Left renal cortex interstitium (tissue), 4 donors: ENCODE data around the gene SDHAF2. TPM values are rescaled to one million over a fixed set of nuclear protein-coding genes. Genes with fewer than 3 reads are reported as not detected.
"Not testable (repeated sequence)": the region's sequence is repeated elsewhere in the genome, so short reads cannot be mapped to it uniquely, and the experiment has no call there.

Source experiments
- DNase-seq, 4 donors: peaks; one replicate each; pipeline ENCODE4 v3.0.0-alpha.2; 2013; ENCODE audit warnings: low read depth in 4 of 4, low spot score in 2 of 4, missing footprints in 1 of 4
- polyA plus RNA-seq, 4 donors: library from polyadenylated mRNA; unstranded; fragments of 120-200 nt; gene quantifications; one replicate each; pipeline ENCODE4 v1.2.1, GENCODE V29; 2013; ENCODE audit not compliant: insufficient read length in 4 of 4

The SDHAF2 gene
- polyA plus RNA-seq, 4 donors: 39.8 to 49.7 (median 46.4) TPM

DNA sequence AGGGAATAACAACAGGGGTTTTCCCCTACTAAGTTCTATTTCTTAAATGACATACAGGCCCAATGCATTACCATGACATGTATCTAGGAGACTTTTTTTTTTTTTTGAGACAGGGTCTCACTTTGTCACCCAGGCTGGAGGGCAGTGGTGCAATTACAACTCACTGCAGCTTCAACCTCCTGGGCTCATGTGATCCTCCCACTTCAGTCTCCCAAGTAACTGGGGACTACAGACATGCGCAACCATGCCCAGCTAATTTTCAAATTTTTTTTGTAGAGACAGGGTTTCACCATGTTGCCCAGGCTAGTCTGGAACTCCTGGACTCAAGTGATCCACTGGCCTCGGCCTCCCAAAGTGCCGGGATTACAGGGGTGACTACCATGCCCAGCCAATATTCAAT is 7.7 kb upstream of the SDHAF2 start:
- no peak for DNase-seq

DNA sequence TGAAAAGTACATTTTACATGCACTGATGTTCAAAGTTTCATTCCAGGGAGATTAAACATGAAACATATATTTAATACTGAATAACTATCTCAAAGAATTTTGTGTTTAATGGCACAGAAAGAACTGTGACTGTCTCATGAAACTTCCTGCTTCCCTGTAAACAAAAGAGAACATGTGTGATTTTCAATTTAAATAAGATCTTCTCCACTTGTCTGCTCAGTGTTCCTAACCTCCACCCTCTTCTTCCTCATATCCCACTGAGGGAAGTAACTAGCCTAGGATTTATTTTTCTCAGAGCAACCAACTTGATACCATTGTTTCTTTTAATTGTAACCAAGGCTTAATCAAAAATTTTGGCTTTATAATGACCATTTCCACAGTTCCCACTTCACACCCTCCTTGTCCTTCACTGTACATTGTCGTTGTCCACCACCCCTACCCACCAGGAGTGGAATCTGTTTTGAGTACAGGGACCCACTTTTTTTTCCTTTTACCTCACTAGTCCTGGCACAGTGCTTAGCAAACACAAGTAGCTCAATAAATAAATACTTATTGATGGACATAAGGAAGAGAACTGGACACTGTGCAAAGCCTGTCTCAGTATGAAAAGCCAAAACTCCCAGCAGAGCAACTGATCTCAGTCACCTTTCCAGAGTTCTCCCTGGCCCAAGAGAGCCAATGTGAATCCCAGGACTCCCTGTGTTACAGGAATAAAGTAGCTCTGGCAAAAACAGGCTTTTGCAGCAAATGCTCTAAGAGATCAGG is 4.4 kb upstream of the SDHAF2 start:
- DNase-seq: no peak

DNA sequence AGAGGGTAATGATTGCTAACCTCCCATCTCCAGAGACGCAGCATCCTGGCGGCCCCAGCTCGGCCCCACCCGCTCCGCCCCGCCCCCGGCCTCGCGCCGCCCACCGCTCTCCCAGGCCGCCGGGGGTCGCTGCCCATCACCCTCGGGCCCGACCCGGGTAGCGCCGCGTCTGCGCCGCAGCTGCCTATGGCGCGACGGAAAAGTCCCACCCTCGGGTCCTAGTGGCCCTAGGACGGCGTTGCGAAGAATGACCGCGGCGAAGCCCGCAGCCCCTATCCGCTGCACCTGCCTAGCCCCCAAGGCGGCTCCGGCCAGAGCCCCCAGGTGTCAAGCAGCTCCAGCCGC is 606 bp upstream of the SDHAF2 start:
- peak in 3 of 4 donors; percentile 27 to 55 (median 37) for DNase-seq

DNA sequence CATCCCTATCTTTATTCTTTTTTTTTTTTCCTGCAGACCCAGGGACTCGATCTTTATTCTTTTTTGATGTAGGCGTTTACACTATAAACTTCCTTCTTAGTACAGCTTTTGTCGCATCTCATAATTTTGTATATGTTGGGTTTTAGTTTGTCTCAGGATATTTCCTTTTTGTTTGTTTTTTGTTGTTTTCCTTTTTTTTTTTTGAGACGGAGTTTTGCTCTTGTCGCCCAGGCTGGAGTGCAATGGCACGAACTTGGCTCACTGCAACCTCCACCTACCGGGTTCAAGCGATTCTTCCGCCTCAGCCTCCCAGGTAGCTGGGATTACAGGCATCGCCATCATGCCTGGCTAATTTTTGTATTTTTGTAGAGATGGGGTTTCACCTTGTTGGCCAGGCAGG is 915 bp downstream of the SDHAF2 start:
- DNase-seq: not testable (repeated sequence)

DNA sequence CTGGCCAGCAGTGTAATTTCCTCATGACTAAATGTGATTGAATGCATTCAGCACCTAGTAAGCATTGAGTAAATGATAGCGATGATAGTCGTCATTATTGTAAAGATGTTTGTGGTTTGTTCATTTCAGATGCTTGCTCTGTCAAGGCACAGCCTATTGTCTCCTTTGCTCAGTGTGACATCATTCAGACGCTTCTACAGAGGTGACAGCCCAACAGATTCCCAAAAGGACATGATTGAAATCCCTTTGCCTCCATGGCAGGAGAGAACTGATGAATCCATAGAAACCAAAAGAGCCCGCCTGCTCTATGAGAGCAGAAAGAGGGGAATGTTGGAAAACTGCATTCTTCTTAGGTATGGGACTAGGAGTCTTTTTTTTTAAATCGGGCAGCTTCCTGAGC is 7.6 kb downstream of the SDHAF2 start:
- DNase-seq: no peak

DNA sequence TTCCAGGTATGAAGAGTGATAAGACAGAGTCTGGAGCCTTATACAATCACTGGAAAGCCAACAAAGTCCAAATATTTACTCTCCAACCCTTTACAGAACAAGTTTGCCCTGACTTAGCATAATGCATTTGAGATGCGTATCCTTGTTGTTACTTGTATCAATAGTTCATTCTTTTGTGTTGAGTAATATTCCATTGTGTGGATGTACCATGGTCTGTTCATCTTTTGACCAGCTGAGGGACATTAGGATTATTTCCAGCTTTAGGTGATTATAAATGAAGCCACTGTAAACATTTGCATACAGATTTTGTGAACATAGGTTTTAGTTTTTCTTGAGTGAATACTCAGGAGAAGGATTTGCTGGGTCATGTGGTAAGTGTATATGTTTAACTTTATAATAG is 9.7 kb downstream of the SDHAF2 start:
- no peak for DNase-seq

DNA sequence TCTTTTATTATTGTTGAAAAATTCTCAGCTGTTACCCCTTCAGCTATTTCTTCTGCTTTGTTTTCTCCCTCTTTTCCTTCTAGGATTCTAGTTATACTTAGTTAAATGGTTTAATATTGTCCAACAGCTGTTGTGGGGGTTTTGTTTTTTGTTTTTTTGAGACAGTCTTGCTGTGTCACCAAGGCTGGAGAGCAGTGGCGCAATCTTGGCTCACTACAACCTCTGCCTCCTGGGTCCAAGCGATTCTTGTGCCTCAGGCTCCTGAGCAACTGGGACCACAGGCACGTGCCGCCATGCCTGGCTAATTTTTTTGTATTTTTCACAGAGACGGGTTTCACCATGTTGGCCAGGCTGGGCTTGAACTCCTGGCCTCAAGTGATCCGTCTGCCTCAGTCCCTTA is 12.7 kb downstream of the SDHAF2 start:
- DNase-seq: no peak

DNA sequence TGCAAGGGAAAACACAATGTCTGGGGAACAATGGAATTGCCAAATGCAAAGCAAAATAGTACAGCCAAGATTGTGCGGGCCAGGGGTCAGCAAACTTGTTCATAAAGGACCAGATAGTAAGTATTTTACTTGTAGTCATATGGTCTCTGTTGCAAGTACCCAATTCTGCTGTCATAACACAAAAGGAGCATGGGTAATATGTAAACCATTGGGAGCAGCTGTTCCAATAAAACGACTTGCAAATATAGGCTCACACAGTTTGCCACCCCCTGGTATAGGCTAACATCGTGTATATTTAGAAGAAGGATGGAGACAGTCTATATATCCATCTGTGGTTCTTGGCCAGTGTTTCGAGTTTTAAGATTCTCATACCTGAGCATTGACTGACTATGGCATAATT is 15.6 kb downstream of the SDHAF2 start:
- DNase-seq: no peak

DNA sequence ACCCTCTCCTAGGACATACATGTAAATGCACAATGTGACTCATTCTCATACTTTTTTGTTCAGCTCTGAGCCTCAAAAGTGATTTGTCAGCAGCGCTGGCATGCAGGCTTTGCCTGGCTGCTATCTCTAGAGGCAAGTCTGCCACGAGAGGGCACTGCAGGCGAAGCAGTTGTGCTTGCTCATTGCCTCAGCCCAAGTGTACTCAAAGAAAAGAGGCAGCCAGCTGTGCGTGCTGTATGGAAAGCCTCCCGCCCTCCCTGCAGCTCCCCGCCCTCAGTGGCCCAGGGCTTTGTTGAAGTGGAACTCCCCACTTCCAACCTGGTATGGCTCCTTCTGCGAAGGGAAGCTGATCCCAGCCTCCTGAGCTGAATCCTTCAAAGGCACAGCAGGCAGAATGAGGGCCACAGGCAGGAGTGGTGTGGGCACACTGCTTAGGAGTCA is 16.3 kb downstream of the SDHAF2 start:
- DNase-seq: peak in 3 of 4 donors; percentile 44 to 81 (median 57)

DNA sequence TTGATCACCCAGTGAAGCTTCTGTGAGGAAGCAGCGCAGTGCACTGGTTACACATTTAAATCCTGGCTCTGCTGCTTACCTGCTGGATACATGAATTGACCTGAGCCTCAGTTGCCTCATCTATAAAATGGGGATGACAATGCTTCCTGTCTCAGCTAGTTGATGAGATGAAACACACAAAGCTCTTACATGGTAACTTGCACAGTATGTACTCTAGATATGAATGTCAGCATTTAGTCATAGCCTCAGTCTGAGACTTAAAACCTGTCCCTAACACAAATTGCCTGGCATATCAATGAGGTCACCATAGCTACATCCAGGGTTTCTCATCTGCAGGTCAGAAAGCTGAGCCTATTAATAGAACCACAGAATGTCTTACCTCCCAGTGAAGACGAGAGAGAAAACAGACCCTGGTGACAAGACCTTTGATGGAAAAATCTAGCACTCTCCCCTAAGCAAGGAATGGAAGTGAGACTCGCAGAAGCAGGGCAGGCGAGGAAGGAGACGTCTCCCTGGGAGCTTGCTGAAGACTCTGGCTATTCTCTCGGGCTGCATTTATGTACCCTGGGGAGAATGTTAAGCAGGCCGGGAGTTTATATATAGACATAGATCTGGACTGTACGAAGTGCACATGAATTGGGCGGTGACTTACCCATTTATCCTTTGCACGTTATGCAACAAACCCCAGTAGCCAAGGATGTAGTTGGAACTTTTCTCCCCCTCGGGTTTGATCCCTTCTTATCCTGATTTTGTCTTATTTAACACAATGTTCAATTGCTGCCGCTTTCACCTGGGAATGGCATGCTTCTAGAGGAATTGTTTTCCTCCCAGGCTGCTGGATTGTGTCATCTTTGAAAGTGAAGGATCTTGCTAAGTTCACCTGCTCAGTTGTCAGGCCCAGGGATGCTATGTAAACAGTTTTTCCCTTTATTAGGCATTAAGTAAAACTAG is 18.0 kb downstream of the SDHAF2 start:
- DNase-seq: no peak

DNA sequence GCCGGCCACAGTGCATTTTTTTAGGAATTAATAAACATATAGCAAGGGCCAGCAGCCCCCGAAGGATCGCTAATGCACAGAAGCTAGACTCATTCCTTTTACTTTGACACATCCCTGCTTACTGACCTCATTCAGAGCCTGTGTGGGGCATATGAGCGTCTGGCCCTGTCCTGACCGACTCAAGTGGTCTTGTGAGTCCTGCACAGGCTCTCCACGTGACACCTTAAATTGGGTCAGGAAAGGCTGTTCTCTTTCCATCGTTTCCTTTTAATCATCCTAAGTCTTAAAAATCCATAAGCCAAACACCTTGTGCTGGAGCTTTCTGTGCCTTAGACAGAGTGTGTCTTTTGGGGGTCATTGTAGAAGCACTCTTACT is 18.6 kb downstream of the SDHAF2 start:
- no peak for DNase-seq

DNA sequence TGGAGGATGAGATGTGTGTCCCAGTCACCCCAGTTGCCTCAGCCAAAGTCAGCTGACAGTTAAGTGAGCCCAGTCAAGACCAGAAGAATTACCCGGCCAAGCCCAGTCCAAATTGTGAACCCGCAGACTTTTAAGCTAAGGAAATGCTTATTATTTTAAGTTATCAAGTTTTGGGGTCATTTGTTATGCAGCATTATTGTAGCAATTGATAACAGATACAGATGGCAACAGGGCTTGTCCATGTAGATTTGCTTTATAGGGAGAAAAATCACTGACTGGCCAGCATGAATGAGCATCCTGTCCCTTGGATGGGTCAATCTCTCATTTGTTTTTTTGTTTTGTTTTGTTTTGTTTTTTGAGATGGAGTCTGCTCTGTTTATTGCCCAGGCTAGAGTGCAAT is 22.9 kb downstream of the SDHAF2 start:
- no peak for DNase-seq

DNA sequence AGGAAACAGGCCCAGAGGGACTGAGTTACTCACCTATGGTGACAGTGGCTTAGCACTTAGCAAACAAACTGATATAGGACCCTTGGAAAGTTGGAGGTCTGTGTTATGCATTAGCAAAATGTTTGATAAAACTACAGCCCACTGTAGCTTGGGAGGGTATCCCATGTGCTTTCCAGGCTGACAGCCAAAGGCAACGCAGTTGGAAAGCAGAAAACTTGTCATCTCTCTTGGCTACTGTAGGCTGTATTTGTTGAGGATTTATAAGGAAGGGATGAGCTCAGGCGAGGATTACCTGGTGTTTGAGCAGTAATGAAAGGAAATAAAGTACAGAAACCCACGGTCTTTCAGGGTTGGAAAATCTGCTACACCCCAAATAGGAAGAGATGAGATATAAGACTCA is 23.8 kb downstream of the SDHAF2 start:
- no peak for DNase-seq

DNA sequence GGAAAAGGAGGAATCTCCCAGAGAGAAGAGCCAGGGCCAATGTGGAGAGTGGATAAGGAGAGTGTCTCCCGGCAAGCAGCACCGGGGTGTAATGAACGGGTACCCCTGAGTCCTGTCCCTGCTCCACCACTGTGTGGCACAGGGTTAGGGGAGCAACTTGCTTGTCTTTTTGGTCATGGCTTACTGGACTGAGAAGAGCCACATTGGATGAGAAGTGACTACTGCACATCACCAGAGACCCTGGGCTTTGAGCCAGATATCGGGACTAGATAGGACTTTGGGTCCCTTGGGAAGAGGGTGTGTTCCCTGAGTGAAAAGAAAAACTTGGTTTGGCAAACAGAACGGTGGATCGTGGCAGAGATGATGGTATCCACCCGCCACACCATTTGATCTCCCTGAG is 24.6 kb downstream of the SDHAF2 start:
- no peak for DNase-seq

DNA sequence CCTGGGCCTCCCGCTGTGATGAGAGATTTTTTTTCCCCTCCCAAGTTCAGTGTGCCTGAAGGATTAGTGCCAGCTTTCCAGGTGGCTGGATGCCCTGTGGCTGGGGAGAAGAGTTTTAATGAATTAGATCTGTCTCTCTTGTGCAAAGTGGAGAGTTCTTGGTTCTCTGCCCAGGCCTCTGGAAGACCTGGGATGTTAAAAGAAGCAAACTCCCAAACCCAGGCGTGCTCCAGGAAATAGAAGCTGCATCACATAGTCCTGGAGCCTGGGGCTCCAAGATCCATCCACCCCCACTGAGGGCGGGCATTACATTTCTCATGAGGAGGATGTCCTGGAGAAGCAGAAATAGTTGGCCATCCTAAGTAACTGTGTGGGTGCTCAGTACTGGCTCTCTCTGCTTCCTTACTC is 30.6 kb downstream of the SDHAF2 start:
- no peak for DNase-seq

DNA sequence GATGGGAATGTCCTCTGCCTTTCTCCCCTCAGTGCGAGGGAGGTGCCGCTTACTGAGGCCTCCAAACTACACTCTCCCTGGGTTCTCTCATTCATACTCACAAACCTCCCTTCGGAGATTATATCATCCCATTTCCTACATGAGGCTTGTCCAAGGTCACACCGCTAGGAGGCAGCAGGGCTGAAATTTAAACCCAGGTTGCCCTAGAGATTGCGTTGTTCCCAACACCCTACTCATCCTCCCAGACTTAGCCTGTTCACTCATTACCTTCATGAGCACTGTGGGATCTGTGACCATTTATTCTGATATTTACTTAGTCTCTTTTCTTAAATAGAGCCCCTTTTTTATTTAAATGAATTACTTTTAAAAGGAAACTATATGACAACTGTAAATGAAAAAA is 31.1 kb downstream of the SDHAF2 start:
- no peak for DNase-seq

DNA sequence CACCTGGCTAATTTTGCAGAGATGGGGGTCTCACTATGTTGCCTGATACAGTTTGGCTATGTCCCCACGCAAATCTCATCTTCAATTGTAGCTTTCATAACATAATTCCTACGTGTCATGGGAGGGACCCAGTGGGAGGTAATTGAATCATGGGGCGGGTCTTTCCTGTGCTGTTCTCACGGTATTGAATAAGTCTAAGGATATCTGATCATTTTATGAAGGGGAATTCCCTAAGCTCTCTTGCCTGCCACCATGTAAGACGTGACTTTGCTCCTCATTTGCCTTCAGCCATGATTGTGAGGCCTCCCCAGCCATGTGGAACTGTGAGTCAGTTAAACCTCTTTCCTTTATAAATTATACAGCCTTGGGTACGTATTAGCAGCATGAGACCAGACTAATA is 37.7 kb downstream of the SDHAF2 start:
- not testable (repeated sequence) for DNase-seq

DNA sequence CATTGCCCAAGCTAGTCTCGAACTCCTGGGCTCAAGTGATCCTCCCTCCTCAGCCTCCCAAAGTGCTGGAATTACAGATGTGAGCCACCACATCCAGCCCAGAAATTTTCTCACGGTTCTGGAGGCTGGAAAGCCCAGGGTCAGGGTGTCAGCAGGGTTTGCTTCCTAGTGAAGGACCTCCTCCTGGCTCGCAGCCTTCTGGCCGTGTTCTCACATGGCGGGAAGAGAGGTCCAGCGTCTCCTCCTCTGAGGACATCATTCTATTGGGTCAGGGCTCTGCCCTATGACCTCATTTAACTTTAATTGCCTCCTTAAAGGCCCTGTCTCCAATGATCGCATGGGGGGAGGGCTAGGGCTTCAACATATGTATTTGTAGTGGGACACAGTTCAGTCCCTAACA is 38.1 kb downstream of the SDHAF2 start:
- no peak for DNase-seq

DNA sequence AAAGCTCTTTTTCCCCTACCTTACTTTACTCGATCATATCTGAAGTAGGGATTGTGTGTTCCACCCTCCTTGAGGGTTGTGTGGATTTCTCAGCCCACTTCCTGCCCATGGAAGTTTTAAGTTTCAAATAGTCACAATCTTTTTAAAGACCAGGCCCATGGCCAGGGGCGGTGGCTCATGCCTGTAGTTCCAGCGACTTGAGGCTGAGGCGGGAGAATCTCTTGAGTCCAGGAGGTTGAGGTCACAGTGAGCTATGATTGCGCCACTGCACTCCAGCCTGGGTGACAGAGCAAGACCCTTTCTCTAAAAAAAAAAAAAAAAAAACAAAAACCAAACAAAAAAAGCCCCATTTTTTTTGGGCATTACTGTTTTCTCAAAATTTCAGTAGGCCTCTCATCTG is 42.4 kb downstream of the SDHAF2 start:
- DNase-seq: no peak

DNA sequence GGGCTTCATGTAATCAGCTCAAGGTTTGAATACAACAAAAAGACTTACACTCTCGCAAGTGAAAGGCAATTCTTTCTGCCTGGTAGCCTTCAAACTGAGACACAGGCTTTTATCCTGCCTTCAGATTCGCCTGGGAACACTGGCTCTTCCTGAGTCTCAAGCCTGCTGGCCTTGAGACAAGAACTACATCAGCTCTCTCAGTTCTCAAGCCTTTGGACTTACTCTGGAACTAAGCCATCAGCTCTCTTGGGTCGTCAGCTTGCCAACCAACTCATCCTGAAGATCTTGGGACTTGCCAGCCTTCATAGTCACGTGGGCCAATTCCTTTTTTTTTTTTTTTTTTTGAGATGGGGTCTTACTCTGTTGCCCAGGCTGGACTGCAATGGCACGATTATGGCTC is 42.9 kb downstream of the SDHAF2 start:
- no peak for DNase-seq

DNA sequence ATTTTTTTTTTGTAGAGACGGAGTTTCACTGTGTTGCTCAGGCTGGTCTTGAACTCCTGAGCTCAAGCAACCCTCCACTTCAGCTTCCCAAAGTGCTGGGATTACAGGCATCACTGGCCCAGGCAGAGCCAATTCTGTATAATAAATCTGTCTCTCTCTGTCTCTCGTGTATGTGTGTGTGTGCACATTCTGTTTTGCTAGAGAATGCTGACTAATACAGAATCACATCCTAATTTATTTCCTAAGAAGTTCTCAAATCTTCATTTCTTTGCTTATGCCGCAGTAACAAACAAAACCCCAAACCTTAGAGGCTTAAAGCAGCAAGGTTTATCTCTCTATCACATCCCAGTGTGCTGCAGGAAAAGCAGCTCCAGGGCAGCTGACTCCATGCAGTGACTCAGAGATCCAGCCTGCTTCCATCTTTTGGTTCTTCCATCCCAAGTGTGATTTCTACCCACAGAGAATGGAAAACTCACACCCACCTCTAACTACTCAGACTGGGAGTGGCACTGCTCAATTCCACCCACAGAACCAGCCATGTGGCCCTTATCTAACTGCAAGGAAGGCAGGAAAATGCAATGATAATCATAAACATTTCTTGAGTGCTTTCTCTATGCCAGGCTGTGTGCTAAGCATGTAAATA is 43.6 kb downstream of the SDHAF2 start:
- DNase-seq: no peak
